NB4 (cell line): ENCODE data around the gene SLC17A7.

Experiments
- MYC ChIP-seq: IDR thresholded peaks from 2 replicates; pipeline ENCODE4 v1.6.1; 2011; ENCODE audit warnings: low read depth, low read length
- POLR2A ChIP-seq: IDR thresholded peaks from 2 replicates; pipeline ENCODE4 v1.6.1; 2011; ENCODE audit warnings: mild to moderate bottlenecking; ENCODE audit not compliant: insufficient read length; ENCODE audit errors: extremely low read depth
- TF ChIP-seq, protein P1 (sequence below): IDR thresholded peaks from 2 replicates; pipeline ENCODE4 v1.6.1; 2011; ENCODE audit warnings: low read depth, low read length
- TF ChIP-seq, protein P2 (sequence below): IDR thresholded peaks from one replicate; pipeline ENCODE4 v1.5.1; 2012; ENCODE audit warnings: low read depth, low read length

DNA sequence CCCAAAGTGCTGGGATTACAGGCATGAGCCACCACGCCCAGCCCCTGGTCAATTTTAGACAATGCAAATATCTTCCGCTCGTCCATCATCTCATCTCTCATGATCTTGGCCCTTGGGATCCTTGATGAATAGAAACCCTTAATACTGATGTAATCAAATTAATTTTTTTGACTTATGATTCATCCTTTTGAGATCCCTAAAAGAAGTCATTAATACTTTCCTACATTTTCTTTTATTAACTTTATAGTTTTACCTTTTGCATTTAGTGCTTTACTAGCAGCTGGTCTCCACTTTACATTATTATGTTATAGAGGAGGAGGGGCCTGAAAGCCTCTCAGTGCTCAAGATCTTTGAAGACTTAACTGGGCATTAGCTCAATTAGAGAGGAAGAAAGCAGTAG, 60.9 kb downstream of the SLC17A7 start:
- TF ChIP-seq, protein P1, sequence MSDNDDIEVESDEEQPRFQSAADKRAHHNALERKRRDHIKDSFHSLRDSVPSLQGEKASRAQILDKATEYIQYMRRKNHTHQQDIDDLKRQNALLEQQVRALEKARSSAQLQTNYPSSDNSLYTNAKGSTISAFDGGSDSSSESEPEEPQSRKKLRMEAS, result no peak
- TF ChIP-seq POLR2A, result no peak
- TF ChIP-seq, protein P2, sequence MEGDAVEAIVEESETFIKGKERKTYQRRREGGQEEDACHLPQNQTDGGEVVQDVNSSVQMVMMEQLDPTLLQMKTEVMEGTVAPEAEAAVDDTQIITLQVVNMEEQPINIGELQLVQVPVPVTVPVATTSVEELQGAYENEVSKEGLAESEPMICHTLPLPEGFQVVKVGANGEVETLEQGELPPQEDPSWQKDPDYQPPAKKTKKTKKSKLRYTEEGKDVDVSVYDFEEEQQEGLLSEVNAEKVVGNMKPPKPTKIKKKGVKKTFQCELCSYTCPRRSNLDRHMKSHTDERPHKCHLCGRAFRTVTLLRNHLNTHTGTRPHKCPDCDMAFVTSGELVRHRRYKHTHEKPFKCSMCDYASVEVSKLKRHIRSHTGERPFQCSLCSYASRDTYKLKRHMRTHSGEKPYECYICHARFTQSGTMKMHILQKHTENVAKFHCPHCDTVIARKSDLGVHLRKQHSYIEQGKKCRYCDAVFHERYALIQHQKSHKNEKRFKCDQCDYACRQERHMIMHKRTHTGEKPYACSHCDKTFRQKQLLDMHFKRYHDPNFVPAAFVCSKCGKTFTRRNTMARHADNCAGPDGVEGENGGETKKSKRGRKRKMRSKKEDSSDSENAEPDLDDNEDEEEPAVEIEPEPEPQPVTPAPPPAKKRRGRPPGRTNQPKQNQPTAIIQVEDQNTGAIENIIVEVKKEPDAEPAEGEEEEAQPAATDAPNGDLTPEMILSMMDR, result no peak
- TF ChIP-seq MYC, result no peak
